ENCODE results near the gene PSMD12. TPM values are rescaled to one million over a fixed set of nuclear protein-coding genes. Genes with fewer than 3 reads are reported as not detected.
A peak's percentile ranks its signal among the peaks of the same experiment; 100 is the strongest.
"Not testable (repeated sequence)": the region's sequence is repeated elsewhere in the genome, so short reads cannot be mapped to it uniquely, and the experiment has no call there.

The PSMD12 gene
- total RNA-seq, result 10 to 100 TPM; 94.0 to 98.6 TPM

DNA sequence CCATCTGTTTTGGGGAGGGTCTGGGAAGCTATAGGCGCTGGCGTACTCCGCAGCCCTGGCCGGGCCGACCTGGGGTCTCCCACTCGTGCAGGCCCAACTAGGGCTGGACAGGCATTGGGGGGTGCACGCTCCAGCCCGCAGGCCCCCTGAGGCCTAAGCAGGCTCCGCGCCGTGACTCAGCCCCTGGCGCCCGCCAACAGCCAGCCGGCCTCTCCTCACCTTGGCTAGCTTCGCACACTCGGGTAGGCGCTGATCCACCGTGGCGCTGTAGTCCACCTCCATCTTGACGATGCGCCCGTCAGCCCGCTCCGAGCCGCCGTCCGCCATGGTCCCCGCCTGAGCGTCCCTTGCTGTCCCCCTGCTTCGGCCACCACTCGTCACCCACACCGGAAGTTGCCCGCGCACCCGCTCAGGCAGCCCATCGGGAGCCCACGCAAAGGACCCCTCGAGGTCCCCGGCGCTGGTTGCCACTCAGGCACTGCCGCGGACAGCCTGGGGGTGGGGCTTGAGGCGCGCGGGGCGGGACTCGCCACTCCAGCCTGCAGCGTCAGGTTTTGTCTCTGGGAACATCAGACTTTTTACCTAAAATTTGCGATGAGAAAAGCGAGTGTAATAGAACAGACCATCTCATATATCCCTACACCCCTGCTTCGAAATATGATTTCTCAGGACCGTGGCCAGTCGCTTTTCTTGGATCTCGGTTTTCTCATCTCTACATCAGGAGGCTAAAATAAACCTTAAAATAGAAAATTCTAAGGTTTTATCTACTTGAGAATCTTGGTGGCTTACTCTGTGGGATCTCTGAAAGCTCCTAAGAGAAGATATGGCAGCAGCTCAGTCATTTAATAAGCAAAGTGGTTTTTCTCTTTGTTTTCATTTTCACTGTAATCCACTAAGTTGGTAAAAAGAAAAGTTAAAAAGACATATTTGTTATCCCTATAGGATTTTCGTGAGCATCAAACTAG is at the start of gene PSMD12:
TSS of gene PSMD12 (minus strand) at position 385 of the 965 bp plus-strand sequence. CDS start at position 327, 58 bp downstream.
- H3K27ac Mint-ChIP-seq, result peak within 1 kb of the TSS; percentile 98
- H3K27me3 Mint-ChIP-seq, result no peaks in the 10 kb centered on the region
- no peaks in the 10 kb centered on the region for H3K9me3 Mint-ChIP-seq
- H3K36me3 Mint-ChIP-seq, result peaks cover 37% of the 10 kb centered on the region
- CTCF ChIA-PET, result interaction anchor here (0.7 to 6.6 kb wide), 5 partner anchors 8 to 109 kb away, joined by 3 to 39 read pairs (median 4); partner anchors contain the start of gene PITPNC1
- peak within 1 kb of the TSS; percentile 95 for H3K4me3 Mint-ChIP-seq
- peaks cover 45% of the 10 kb centered on the region for H3K4me1 Mint-ChIP-seq (ENCODE audit: low read depth)
- POLR2A ChIA-PET, result interaction anchor here (0.7 to 4.1 kb wide), 14 partner anchors 9 to 352 kb away, joined by 3 to 37 read pairs (median 4); partner anchors contain the start of gene PITPNC1
- peak; percentile 96 for DNase-seq
- intact Hi-C loops (cut with micrococcal nuclease), result loop anchor here (1.0 kb wide), 2 partner anchors 11 to 24 kb away; partner anchors contain the start of gene PITPNC1

DNA sequence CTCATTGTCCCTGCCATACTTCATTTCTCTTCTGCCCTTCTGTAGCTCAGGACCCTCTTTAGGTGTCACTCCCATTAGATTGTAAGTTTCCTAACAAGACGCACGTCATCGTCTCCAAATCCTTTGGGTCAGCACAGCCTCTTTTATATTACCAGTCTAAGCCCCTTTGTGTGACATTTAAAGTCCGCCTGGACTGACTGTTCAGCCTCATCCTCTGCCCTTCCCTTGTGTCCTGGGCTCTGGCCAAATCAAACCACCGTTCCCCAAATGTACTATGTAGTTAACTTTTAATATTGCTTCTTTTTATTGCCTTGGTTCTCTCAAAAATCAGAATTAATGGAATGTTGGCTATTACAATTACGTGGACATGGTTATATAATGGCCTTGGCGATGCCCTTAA is 48.9 kb upstream of the PSMD12 start:
- Mint-ChIP-seq H3K4me3 (no peak overlapping the region), H3K36me3 (peaks cover 5% of the 10 kb centered on the region), H3K9me3 (peaks cover 10% of the 10 kb centered on the region), H3K4me1 (ENCODE audit: low read depth) (peaks cover 39% of the 10 kb centered on the region), H3K27ac (no peak overlapping the region), H3K27me3 (no peaks in the 10 kb centered on the region)
- intact Hi-C loops (cut with micrococcal nuclease), result no loop called here
- ChIA-PET POLR2A (no interaction called here), CTCF (no interaction called here)
- no peak for DNase-seq

- H3K27ac Mint-ChIP-seq, result no peak overlapping the region
- peaks cover 35% of the 10 kb centered on the region for H3K4me1 Mint-ChIP-seq (ENCODE audit: low read depth)
These were observed 48.2 kb upstream of the PSMD12 start for GRCh38 chr17:67414559-67414958.

GRCh38 chr17:67414130-67414529 is 47.8 kb upstream of the PSMD12 start:
- no peak for DNase-seq
- Mint-ChIP-seq H3K9me3 (peaks cover 10% of the 10 kb centered on the region), H3K36me3 (peaks cover 7% of the 10 kb centered on the region), H3K4me1 (ENCODE audit: low read depth) (peaks cover 31% of the 10 kb centered on the region), H3K27ac (no peak overlapping the region), H3K4me3 (no peak overlapping the region), H3K27me3 (no peaks in the 10 kb centered on the region)
- POLR2A ChIA-PET, result no interaction called here
- intact Hi-C loops (cut with micrococcal nuclease), result no loop called here
- CTCF ChIA-PET, result no interaction called here

More at GRCh38 chr17:67414559-67414958, 48.2 kb upstream of the PSMD12 start:
- POLR2A ChIA-PET, result interaction anchor here (0.6 kb wide), 1 partner anchor 73 kb away, joined by 6 read pairs; no protein-coding TSS in a partner anchor
- DNase-seq, result no peak
- no peak overlapping the region for H3K4me3 Mint-ChIP-seq
- peaks cover 5% of the 10 kb centered on the region for H3K36me3 Mint-ChIP-seq
- CTCF ChIA-PET, result no interaction called here
- H3K27me3 Mint-ChIP-seq, result no peaks in the 10 kb centered on the region
- peaks cover 10% of the 10 kb centered on the region for H3K9me3 Mint-ChIP-seq
- intact Hi-C loops (cut with micrococcal nuclease), result no loop called here

GRCh38 chr17:67413388-67413787 is 47.0 kb upstream of the PSMD12 start:
- ChIA-PET CTCF (no interaction called here), POLR2A (no interaction called here)
- peaks cover 7% of the 10 kb centered on the region for H3K36me3 Mint-ChIP-seq
- intact Hi-C loops (cut with micrococcal nuclease), result no loop called here
- no peaks in the 10 kb centered on the region for H3K27me3 Mint-ChIP-seq
- no peak for DNase-seq
- H3K27ac Mint-ChIP-seq, result no peak overlapping the region
- H3K4me1 Mint-ChIP-seq (ENCODE audit: low read depth), result peaks cover 30% of the 10 kb centered on the region
- no peak overlapping the region for H3K4me3 Mint-ChIP-seq
- peaks cover 10% of the 10 kb centered on the region for H3K9me3 Mint-ChIP-seq

- H3K36me3 Mint-ChIP-seq, result peaks cover 7% of the 10 kb centered on the region
- no peak for DNase-seq
- H3K9me3 Mint-ChIP-seq, result peaks cover 10% of the 10 kb centered on the region
- no peaks in the 10 kb centered on the region for H3K27me3 Mint-ChIP-seq
- ChIA-PET CTCF (no interaction called here), POLR2A (no interaction called here)
- intact Hi-C loops (cut with micrococcal nuclease), result no loop called here
- no peak overlapping the region for H3K27ac Mint-ChIP-seq
- H3K4me3 Mint-ChIP-seq, result no peak overlapping the region
- peaks cover 25% of the 10 kb centered on the region for H3K4me1 Mint-ChIP-seq (ENCODE audit: low read depth)
These were observed 46.6 kb upstream of the PSMD12 start for GRCh38 chr17:67412941-67413340.

- Mint-ChIP-seq H3K36me3 (peaks cover 7% of the 10 kb centered on the region), H3K27me3 (no peaks in the 10 kb centered on the region), H3K4me1 (ENCODE audit: low read depth) (peaks cover 26% of the 10 kb centered on the region), H3K9me3 (peaks cover 10% of the 10 kb centered on the region), H3K4me3 (no peak overlapping the region), H3K27ac (peak overlapping the region; percentile 18)
- ChIA-PET CTCF (no interaction called here), POLR2A (no interaction called here)
- intact Hi-C loops (cut with micrococcal nuclease), result no loop called here
- DNase-seq, result no peak
These were observed 45.7 kb upstream of the PSMD12 start for GRCh38 chr17:67412032-67412431.

DNA sequence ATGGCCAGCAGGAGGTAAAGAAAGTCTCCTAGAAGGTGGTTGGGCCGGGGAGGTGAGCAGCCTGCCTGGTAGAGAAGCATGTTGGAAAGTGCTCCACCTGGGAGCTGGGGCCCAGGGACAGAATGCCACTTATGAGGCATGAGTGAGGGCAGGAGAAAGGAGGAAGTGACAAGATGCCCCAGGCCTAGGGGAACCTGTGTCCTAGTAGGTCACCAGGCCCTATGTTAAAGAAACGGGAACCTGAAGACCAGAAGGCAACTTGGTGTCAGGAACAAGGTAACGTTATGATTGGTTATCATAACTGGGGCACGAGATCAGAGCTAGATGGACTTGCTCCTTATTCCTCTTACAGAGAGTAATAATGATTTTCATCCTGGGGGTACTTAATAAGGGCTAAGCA is 45.0 kb upstream of the PSMD12 start:
- CTCF ChIA-PET, result no interaction called here
- peaks cover 29% of the 10 kb centered on the region for H3K4me1 Mint-ChIP-seq (ENCODE audit: low read depth)
- H3K36me3 Mint-ChIP-seq, result peaks cover 7% of the 10 kb centered on the region
- H3K27ac Mint-ChIP-seq, result peak overlapping the region; percentile 42
- peaks cover 10% of the 10 kb centered on the region for H3K9me3 Mint-ChIP-seq
- H3K27me3 Mint-ChIP-seq, result no peaks in the 10 kb centered on the region
- POLR2A ChIA-PET, result no interaction called here
- H3K4me3 Mint-ChIP-seq, result no peak overlapping the region
- DNase-seq, result no peak
- intact Hi-C loops (cut with micrococcal nuclease), result no loop called here

DNA sequence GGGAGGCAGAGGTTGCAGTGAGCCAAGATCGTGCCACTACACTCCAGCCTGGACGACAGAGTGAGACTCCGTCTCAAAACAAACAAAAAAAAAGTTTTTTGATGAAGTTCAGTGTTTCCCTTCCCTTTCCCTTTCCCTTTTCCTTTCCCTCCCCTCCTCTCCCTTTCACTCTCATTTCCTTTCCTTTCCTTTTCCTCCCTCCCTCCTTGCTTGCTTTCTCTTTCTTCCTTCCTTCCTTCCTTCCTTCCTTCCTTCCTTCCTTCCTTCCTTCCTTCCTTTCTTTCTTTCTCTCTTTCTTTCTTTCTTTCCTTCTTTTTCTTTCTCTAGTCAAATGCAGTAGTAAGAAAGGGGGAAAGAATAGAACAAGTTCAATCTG is 42.1 kb upstream of the PSMD12 start:
- H3K36me3 Mint-ChIP-seq; intact Hi-C loops (cut with micrococcal nuclease); CTCF ChIA-PET; POLR2A ChIA-PET; H3K9me3 Mint-ChIP-seq; H3K27ac Mint-ChIP-seq; DNase-seq; H3K27me3 Mint-ChIP-seq; H3K4me3 Mint-ChIP-seq: not testable (repeated sequence)
- H3K4me1 Mint-ChIP-seq (ENCODE audit: low read depth), result peaks cover 43% of the 10 kb centered on the region

DNA sequence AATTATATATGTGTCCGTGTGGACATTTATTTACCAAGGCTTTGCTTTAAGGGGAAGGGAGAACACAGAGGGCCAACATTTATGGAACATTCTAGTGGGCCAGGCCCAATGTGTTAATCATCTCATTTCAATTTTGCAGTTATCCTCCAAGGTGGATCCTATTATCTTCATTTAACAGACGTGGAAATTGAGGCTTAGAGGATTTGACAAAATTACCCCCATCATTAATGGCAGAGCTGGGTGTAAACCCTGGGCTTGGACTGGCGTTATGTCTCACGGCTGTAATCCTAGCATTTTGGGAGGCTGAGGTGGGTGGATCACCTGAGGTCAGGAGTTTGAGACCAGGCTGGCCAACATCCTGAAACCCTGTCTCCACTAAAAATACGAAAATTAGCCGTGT is 37.1 kb upstream of the PSMD12 start:
- Mint-ChIP-seq H3K4me3 (no peak overlapping the region), H3K27me3 (no peaks in the 10 kb centered on the region), H3K4me1 (ENCODE audit: low read depth) (peaks cover 51% of the 10 kb centered on the region), H3K9me3 (no peaks in the 10 kb centered on the region), H3K27ac (no peak overlapping the region), H3K36me3 (no peaks in the 10 kb centered on the region)
- ChIA-PET POLR2A (no interaction called here), CTCF (interaction anchor here (2.7 kb wide), 1 partner anchor 72 kb away, joined by 6 read pairs; no protein-coding TSS in a partner anchor)
- intact Hi-C loops (cut with micrococcal nuclease), result no loop called here
- no peak for DNase-seq

GRCh38 chr17:67403065-67403464 is 36.7 kb upstream of the PSMD12 start:
- Mint-ChIP-seq H3K4me1 (ENCODE audit: low read depth) (peaks cover 54% of the 10 kb centered on the region), H3K9me3 (no peaks in the 10 kb centered on the region), H3K27me3 (no peaks in the 10 kb centered on the region), H3K4me3 (no peak overlapping the region), H3K27ac (peak overlapping the region; percentile 10), H3K36me3 (no peaks in the 10 kb centered on the region)
- ChIA-PET POLR2A (no interaction called here), CTCF (interaction anchor here (2.7 kb wide), 1 partner anchor 72 kb away, joined by 6 read pairs; no protein-coding TSS in a partner anchor)
- intact Hi-C loops (cut with micrococcal nuclease), result no loop called here
- no peak for DNase-seq

DNA sequence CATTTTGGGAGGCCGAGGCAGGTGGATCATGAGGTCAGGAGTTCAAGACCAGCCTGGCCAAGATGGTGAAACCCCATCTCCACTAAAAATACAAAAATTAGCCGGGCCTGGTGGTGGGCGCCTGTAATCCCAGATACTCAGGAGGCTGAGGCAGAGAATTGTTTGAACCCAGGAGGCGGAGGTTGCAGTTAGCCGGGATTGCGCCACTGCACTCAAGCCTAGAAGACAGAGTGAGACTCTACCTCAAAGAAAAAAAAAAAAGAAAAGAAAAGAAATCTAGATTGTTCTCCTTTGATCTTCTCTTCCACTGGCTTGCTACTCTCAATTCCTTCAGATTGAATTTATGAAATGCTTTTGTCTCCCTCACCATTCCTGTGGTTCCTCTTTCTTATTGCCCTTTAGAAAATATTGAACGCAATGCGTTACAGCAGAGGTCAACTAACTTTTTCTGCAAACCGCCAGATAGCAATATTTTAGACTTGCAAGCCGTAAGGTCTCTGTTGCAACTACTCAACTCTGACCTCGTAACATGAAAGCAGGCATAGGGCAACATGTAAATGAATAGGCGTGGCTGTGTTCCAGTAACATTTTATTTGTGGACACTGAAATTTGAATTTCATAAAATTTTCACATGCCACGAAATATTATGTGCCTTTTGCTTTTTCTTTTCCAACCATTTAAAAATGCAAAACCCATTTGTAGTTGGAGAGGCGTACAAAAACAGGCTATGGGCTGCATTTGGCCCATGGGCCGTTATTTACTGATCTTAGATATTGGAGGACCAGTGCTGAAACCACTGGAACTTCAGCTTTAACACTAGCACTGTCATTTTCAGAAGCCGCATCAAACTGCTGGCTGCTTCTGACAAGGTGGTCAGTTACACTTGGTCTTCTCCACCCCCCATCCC is 35.5 kb upstream of the PSMD12 start:
- no peak overlapping the region for H3K4me3 Mint-ChIP-seq
- peaks cover 52% of the 10 kb centered on the region for H3K4me1 Mint-ChIP-seq (ENCODE audit: low read depth)
- no peaks in the 10 kb centered on the region for H3K9me3 Mint-ChIP-seq
- no peak for DNase-seq
- intact Hi-C loops (cut with micrococcal nuclease), result no loop called here
- CTCF ChIA-PET, result no interaction called here
- H3K36me3 Mint-ChIP-seq, result no peaks in the 10 kb centered on the region
- no peaks in the 10 kb centered on the region for H3K27me3 Mint-ChIP-seq
- no peak overlapping the region for H3K27ac Mint-ChIP-seq
- POLR2A ChIA-PET, result no interaction called here
